GM12878 (cell line): ENCODE measurements around the gene NR1D2. TPM values are rescaled to one million over a fixed set of nuclear protein-coding genes. Genes with fewer than 3 reads are reported as not detected.

Experiments
- ATAC-seq: fragments of 200-7000 bp; cut with Tn5 transposase; 3 replicates; pipeline ENCODE4 v1.9.1; 2020; ENCODE audit warnings: mild to moderate bottlenecking, moderate library complexity
- BruUV-seq: library from RNA; stranded (reverse); fragments of 400-500 nt; replicated peaks from 2 replicates; lab custom pipeline; 2021; lab: Mats Ljungman, UMichigan
- CTCF ChIA-PET: fragments of 300-600 bp; sonication (Branson Sonifier 250); formaldehyde crosslinking; extraction: SDS; loops from one replicate; lab custom pipeline; 2021; ENCODE audit warnings: inconsistent platforms; lab: Yijun Ruan, JAX
- POLR2A ChIA-PET: fragments of 350-600 bp; formaldehyde crosslinking; extraction: SDS; loops from one replicate; lab custom pipeline; 2021; ENCODE audit warnings: inconsistent platforms; lab: Charles Lee
- RAD21 ChIA-PET: fragments of 300-600 bp; sonication (Branson Sonifier 250); formaldehyde crosslinking; loops from one replicate; lab custom pipeline; 2023; ENCODE audit warnings: antibody characterized with exemption; ENCODE audit not compliant: unreplicated experiment; lab: Charles Lee
- SMC1A ChIA-PET: fragments of 300-600 bp; sonication (Branson Sonifier 250); formaldehyde crosslinking; loops from one replicate; lab custom pipeline; 2023; ENCODE audit not compliant: unreplicated experiment, uncharacterized antibody; lab: Charles Lee
- DNase-seq: peaks from one replicate; pipeline ENCODE4 v3.0.0-alpha.2; 2011; ENCODE audit warnings: low read depth, low spot score
- FAIRE-seq: peaks from 3 replicates; lab custom pipeline; 2011; peaks lifted over from hg19 to GRCh38; lab: Jason Lieb, UNC
- H2AFZ ChIP-seq: 2 replicates; pipeline ENCODE4 v1.6.0; 2011; ENCODE audit warnings: low read depth, low read length, control low read depth; ENCODE audit not compliant: control insufficient read depth
- H3K27ac ChIP-seq: 2 replicates; pipeline ENCODE4 v1.5.1; 2011; ENCODE audit warnings: control low read depth; ENCODE audit not compliant: control insufficient read depth, insufficient read depth
- H3K27me3 ChIP-seq, 2 experiments: replicated peaks in 1 of 2; 2 replicates each; pipeline versions ENCODE4 v1.6.0 to v1.6.1; 2011; ENCODE audit warnings: low read length in 1 of 2; ENCODE audit not compliant: control insufficient read depth in 2 of 2, insufficient read depth in 2 of 2
- H3K36me3 ChIP-seq, 2 experiments: 2 replicates each; pipeline ENCODE4 v1.5.1; 2011; ENCODE audit warnings: low read length in 1 of 2; ENCODE audit not compliant: control insufficient read depth in 2 of 2, insufficient read depth in 2 of 2
- H3K4me1 ChIP-seq: 2 replicates; pipeline ENCODE4 v1.6.1; 2011; ENCODE audit warnings: mild to moderate bottlenecking, low read length, moderate library complexity, mixed read lengths; ENCODE audit not compliant: control insufficient read depth, insufficient read depth
- H3K4me2 ChIP-seq: 2 replicates; pipeline ENCODE4 v1.6.0; 2011; ENCODE audit warnings: control low read depth; ENCODE audit not compliant: control insufficient read depth, insufficient read depth
- H3K4me3 ChIP-seq: fragments of 200-600 bp; sonication (generic); 2 replicates; pipeline ENCODE4 v1.5.1; 2016
- H3K79me2 ChIP-seq: 2 replicates; pipeline ENCODE4 v1.6.0; 2011; ENCODE audit warnings: low read length; ENCODE audit not compliant: control insufficient read depth, insufficient read depth
- H3K9ac ChIP-seq: 2 replicates; pipeline ENCODE4 v1.8.0; 2011; ENCODE audit warnings: low read length, control low read depth, mixed read lengths; ENCODE audit not compliant: control insufficient read depth, insufficient read depth
- H3K9me3 ChIP-seq: replicated peaks from 3 replicates; pipeline ENCODE4 v1.5.1; 2011; ENCODE audit warnings: mild to moderate bottlenecking, low read length; ENCODE audit not compliant: control insufficient read depth, insufficient read depth
- H4K20me1 ChIP-seq: 2 replicates; pipeline ENCODE4 v1.6.0; 2011; ENCODE audit not compliant: control insufficient read depth, insufficient read depth
- CEBPZ ChIP-seq: fragments of 150-350 bp; IDR thresholded peaks from 2 replicates; pipeline ENCODE4 v1.6.1; 2016; ENCODE audit warnings: low read depth, low read length
- SIN3A ChIP-seq: IDR thresholded peaks from 2 replicates; pipeline ENCODE4 v1.6.1; 2012; ENCODE audit warnings: low read depth, low read length, improper control_type of control experiment
- ZSCAN29 ChIP-seq: fragments of 450-650 bp; IDR thresholded peaks from 2 replicates; pipeline ENCODE4 v1.6.1; 2017; ENCODE audit warnings: mild to moderate bottlenecking, moderate library complexity
- WGBS: methylation state at CpG from one replicate; pipeline ENCODE4 v1.1.6; 2016; ENCODE audit warnings: low lambda C conversion rate; ENCODE audit not compliant: insufficient replicate concordance, insufficient coverage; ENCODE audit errors: missing lambda C conversion rate; 5-methylcytosine and 5-hydroxymethylcytosine counted together
- in situ Hi-C: fragments of 300-500 bp; cut with MboI; formaldehyde crosslinking; loops from 9 replicates; pipeline ENCODE4 v1.14.3; 2018; ENCODE audit warnings: mixed read lengths
- intact Hi-C: fragments of 100-400 bp; cut with micrococcal nuclease; formaldehyde crosslinking; loops from one replicate; pipeline ENCODE4 v1.14.2; 2022; ENCODE audit not compliant: unreplicated experiment
- polyA plus RNA-seq, 11 experiments: library from polyadenylated mRNA; depleted of rRNA in 4 of 11; unstranded in 6 of 11; stranded (reverse) in 5 of 11; fragments of >200 nt; fragmentation: Nextera tagmentation in 4 of 11; fragmentation: Illumina TruSeq in 1 of 11; extraction: Ambion mirVana in 4 of 11; extraction: Trizol in 1 of 11; gene quantifications; 1 replicate in 1 of 11; 2 replicates in 10 of 11; pipeline versions ENCODE4 v1.2.1 to v1.2.3, GENCODE V29; 2011 to 2016; ENCODE audit warnings: inconsistent platforms in 2 of 11, missing spikeins in 2 of 11, low read depth in 1 of 11
- total RNA-seq, 4 experiments: library from RNA; depleted of rRNA in 3 of 4; stranded (reverse); fragments of >200 nt in 3 of 4; fragmentation: Illumina TruSeq in 1 of 4; extraction: Trizol in 1 of 4; gene quantifications; 2 replicates each; pipeline versions ENCODE4 v1.2.1 to v1.2.3, GENCODE V29; 2013 to 2021

Gene NR1D2
- total and polyA plus RNA-seq, 10 of the 15 experiments (the other 5 are each of a cell fraction or from before 2014, with no cell fraction given), result 0.67 to 5.3 (median 2.6) TPM

GRCh38 chr3:23928524-23928923 lies 16.6 kb upstream of the NR1D2 start:
- BruUV-seq, result no TSS peak
- ChIA-PET CTCF (interaction anchor here (0.6 to 2.5 kb wide), 2 partner anchors 40 to 639 kb away, joined by 3 to 7 read pairs; no protein-coding TSS in a partner anchor), SMC1A (interaction anchor here (1.7 kb wide), 1 partner anchor 12 kb away, joined by 4 read pairs; the partner anchor contains the start of genes NKIRAS1 and RPL15), POLR2A (no interaction called here), RAD21 (no interaction called here)
- no peak for FAIRE-seq
- no peak overlapping the region for H2AFZ ChIP-seq
- ATAC-seq, result no peak
- H3K4me3 ChIP-seq, result no peak overlapping the region
- no peak overlapping the region for H3K27ac ChIP-seq
- no peaks in the 10 kb centered on the region for H3K36me3 ChIP-seq
- no peaks in the 10 kb centered on the region for H3K9me3 ChIP-seq
- no peaks in the 10 kb centered on the region for H3K79me2 ChIP-seq
- in situ Hi-C loops (loop anchor here (25.0 kb wide), 1 partner anchor 1859 kb away; the partner anchor contains the start of genes NGLY1 and OXSM), intact Hi-C loops (no loop called here)
- 56% methylated on average over 6 of the region's 8 CpGs for WGBS
- no peak for DNase-seq
- H3K4me2 ChIP-seq, result no peak overlapping the region
- TF ChIP-seq SIN3A (no peak), CEBPZ (no peak), ZSCAN29 (no peak)
- no peaks in the 10 kb centered on the region for H3K27me3 ChIP-seq
- H3K9ac ChIP-seq, result no peak overlapping the region
- no peaks in the 10 kb centered on the region for H4K20me1 ChIP-seq
- no peaks in the 10 kb centered on the region for H3K4me1 ChIP-seq
